ENCODE measurements around the gene CFAP100. TPM values are rescaled to one million over a fixed set of nuclear protein-coding genes. Genes with fewer than 3 reads are reported as not detected.

CFAP100 gene
- total RNA-seq, 1 donor from 2014 or later, result 2.0 TPM

DNA sequence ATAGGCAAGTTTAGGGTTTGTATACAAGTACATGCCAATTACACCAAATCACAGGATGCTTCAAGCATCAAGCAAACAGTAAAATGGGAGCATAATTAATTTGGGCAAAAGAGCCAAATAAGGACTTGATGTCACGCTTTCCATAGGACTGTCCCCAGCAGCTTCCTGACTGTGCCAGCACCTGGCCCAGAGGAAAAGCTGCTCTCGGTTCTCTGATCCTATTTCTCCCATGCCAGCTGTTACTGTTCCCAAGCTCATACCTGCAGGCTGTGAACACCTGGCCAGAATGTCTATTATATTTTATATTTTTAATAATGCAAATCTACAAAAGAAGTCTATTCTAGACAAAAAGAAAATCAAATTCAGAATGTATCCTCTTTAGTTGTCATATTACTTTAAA lies 68.8 kb downstream of the CFAP100 start:
- no peak for DNase-seq

DNA sequence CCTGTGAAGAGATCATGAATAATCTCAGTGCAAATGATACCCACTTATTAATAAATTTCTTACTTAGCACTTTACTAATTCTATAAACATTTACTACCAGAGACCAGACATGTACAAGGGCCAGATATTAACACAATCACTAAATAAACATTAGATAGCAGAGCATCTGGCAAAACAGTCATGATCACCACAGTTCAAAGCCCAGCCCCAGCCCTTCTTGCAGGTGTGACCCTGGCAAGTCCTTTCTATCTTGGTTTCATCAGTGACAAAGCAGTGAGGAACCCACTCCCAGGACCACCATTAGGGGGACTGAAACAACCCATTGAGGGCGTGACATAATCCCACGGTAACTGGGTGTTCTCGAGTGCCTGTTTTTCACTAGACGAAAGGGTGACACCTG lies 69.4 kb downstream of the CFAP100 start:
- DNase-seq, result no peak

- DNase-seq, result no peak
Measured at GRCh38 chr3:126464494-126464893, 69.8 kb downstream of the CFAP100 start.

DNA sequence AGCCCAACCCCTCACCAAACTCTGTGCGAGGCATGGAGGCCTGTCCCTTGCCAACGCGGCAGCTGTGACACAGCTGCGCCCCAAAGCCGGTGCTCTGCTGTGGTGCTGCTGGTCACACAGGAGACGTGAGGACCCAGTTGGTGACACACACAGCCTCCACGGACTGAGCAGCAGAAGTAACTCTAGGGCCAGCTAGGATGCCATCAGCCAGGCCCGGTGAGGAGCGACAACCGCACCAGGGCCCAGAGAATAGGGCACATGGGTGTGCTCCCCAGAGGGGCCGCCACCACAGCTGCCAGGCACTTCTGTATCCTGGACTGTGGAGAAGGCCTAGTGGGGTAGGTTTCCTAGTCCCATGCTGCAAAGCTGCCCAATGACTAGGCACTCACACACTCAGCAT lies 70.3 kb downstream of the CFAP100 start:
- DNase-seq, result no peak

GRCh38 chr3:126465928-126466544 lies 71.3 kb downstream of the CFAP100 start:
- DNase-seq, result no peak

GRCh38 chr3:126466886-126467610 lies 72.3 kb downstream of the CFAP100 start:
- DNase-seq, result no peak

DNA sequence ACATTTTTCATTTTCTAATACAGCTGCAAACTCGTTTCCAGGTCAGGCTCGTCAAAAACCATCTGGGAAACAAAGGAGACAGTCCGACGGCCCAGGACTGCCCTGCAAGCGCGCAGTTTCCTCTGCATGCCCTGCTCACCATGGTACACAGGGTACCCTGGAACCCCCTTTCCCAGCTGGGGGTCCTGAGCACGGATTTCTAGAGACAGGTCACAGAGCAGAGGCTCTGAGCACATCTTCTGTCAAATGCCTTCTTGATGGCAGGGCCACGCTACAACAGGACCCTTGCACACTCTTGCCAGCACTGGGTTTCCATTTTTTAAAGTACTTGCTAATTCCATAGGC lies 72.9 kb downstream of the CFAP100 start:
- DNase-seq, result no peak

DNA sequence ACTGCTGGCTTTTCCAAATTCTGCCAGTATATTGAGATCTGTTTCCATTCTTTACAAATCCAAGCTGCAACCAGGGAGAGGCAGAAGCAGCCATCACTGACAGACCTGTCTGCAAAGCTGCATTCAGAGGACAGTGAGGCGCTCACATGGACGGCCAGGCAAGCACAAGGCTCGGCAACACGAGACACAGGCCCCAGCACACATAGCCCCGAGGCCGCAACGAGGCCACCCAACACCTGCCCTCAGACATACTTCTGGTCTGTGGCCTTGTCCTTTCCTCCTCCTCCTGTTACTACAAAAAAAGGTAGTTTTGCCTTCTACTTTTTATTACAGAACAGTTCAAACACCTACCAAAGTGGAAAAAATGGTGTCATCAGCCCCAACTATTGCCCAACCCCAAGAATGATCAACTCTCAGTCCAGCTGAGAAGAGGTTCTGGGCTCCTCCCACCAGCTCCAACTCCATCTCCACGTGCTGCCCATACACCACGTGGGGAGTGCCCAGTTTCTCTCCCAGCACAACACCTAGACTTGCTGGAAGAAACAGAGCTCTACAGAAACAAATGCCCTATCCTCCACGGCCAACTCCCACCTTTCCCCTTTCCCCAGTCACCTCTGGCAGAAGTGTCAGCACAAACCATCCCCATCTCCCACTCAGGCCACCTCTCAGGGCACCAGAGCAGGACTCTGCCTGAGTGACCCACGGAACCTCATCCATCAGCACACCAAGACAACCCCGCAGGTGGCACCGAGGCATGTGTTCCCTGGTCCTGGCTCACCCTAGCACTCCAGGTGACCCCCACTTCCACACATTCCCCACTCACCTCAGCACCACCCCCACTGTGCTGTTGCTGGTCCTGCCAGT lies 73.6 kb downstream of the CFAP100 start:
- DNase-seq, result no peak

- DNase-seq, result no peak
Measured at GRCh38 chr3:126469479-126469878, 74.8 kb downstream of the CFAP100 start.

GRCh38 chr3:126472277-126473006 lies 77.7 kb downstream of the CFAP100 start:
- peak; percentile 50 for DNase-seq

DNA sequence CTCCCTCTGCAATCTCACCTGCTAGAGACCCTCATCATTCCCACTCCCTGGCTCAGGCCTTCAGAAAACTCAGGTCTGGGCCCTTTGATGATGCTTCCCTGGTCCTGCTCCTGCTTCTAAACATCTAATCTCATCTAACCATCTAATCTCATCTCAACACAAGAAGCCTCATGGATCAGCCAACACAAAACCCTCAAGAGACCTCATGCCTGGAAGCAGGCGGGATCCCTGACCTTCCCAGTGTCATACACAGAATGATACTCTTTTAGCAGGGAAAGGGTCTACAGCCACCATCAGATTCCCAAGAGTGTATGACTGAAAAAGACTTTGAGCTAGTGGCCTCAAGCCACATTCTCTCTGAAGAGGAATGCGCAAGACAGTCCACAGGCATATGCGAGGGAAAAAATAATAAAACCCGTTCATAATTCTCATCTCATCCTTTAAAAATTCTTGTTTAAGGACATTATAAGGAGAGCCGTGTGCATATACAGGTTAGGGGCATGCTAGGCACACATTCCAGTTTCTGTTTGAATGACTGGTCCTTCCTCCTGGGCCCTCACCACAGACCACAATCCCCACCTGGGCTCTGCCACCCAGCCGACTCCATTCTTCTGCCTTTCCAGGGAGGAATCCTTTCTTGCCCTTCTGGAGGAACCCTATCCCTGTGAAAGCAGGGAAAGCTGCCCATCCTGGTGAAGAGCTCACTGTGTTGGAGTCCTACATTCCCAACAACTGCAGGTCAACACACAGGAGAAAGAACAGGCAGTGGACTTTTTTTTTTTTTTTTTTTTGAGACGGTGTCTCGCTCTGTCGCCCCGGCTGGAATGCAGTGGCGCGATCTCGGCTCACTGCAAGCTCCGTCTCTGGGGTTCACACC lies 78.8 kb downstream of the CFAP100 start:
- no peak for DNase-seq

GRCh38 chr3:126474498-126475412 lies 80.0 kb downstream of the CFAP100 start:
- DNase-seq, result no peak

DNA sequence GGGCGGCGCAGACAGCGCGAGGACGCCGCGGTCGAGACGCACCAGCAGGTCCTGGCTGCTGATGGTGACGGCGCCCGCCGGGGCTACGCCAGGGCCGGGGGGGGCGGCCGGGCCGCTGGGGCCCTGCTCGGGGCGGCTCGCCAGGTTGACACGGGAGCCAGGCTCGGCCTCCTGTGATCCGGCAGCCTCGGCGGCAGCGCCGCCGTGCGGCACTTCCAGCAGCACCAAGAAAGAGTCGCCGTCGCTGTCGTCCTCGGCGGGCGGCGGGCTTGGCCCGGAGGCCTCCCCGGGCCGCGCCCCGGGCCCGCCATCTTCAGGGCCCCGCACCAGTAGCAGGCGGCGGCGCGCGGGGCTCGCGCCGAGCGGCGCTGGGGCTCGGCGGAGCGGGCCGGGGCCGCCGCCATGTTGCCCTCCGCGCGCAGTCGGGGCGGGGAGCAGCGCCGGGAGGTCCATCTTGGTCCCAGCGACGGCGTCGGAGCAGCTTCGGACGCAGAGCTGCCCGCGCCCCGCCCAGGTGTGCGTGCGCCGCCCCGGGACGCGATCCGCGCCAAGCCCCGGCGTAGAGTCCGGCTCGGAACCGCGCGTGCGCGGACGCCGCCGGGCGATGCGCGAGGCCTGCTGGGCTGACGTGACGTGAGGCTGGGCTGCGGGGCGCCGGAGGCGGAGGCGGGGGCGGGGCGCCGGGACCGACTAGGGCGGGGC lies 80.9 kb downstream of the CFAP100 start, which contains the start of gene ZXDC:
Gene ZXDC, minus strand, starts transcription at position 479 of the 702 bp plus-strand sequence. Its CDS starts 26 bp downstream, at position 453.
- DNase-seq, result peak; percentile 91

DNA sequence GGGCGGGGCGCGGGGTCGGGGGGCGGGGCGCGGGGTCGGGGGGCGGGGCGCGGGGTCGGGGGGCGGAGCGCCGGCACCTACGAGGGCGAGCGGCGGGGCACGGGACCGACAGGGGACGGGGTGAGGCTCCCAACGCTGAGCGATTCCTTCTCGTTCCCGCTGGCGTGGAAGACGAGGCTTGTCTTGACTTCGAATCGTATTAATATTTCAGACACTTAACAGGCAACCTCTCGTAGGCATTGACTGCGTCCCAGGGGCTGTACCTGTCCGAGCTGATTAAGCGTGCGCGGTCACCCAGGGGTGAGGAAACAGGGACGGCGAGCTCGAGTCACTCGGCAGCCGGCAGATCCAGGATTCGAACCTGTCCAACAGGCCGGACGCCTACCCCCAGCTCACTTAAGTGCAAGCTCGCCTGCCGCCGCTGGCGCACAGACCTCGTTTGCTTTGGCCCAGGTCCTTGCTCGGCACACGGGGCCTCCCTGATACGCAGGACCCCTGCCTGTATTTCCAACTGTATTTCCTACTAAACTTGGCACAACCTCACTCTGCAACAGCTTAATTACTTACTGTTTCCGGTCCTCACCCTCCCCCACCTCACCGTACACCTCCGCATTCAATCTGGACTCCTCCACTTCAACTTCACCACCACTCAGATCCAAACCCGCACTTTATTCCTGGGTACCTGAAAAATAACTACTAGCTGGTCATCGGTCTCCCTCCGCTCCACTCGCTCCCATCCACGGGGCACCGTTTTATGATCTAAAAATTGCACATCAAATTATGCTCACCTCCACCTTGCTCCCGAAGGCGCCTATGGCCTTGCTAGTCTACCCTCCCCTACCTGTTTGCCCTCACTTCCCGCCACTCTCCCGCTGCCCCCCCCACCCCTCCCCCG lies 81.7 kb downstream of the CFAP100 start:
- no peak for DNase-seq

DNA sequence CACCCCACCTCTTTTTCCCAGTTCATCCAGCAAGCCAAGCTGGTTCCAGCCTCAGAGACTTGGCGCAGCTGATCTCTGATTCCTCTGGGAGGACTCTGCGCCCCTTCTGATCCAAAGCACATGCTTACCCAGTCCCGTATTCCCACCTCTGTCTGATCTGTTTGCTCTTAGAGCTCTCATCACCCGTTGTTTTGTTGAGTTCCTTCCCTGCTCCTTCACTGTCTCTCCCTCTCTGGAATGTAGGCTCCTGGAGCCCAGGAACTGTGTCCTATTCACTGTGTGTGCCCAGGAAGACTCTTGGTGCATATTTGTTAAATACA lies 82.3 kb downstream of the CFAP100 start:
- DNase-seq, result no peak

GRCh38 chr3:126478581-126479310 lies 84.0 kb downstream of the CFAP100 start:
- no peak for DNase-seq

DNA sequence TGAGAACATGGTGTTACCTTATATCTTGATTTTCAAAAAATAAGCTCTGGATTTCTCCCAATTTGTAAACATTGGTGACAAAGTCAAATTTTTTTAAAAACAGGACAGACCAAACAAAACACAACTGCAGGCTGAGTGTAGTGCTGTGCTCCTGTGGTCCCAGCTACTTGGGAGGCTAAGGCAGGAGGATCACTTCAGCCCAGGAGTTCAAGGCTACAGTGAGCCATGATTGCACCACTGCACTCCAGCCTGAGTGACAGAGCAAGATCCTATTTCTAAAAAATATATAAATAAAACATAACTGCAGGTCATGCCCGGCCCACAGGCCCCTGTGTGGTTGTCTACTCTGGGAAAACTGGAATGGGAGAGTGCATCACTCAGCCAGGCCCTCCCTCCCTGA lies 84.9 kb downstream of the CFAP100 start:
- no peak for DNase-seq

DNA sequence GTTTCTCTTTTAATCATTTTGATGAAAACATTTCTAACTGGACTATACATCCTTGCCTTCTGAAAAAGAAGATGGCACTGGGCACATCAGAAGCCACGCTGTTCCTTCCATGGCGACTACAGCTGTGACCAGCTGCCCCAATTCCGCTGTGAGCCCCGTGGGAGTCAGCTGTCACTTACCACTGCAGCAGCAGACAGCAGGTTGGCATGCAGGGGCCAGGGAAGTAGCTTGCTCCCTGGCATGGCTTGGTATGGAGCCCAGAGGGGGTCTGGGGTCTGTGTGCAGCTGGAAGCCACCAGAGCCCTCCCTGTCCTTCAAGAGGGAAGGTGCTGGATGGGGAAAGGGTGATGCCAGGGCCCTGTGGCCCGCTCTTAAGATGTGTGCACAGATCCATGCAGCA lies 85.5 kb downstream of the CFAP100 start:
- no peak for DNase-seq
